Neural crest cell (in vitro differentiated cells): ENCODE results near the gene KIAA1217. TPM values are rescaled to one million over a fixed set of nuclear protein-coding genes. Genes with fewer than 3 reads are reported as not detected.
"Not testable (repeated sequence)": the region's sequence is repeated elsewhere in the genome, so short reads cannot be mapped to it uniquely, and the experiment has no call there.

Source experiments
- DNase-seq: peaks from one replicate; pipeline ENCODE4 v3.0.0; 2021; ENCODE audit warnings: low read depth, mixed read lengths, low spot score
- H3K27ac Mint-ChIP-seq: one replicate; pipeline ENCODE4 v1.8.0; 2021; ENCODE audit warnings: mild to moderate bottlenecking, mixed read lengths; ENCODE audit not compliant: unreplicated experiment
- H3K27me3 Mint-ChIP-seq: 2 replicates; pipeline ENCODE4 v1.8.0; 2021; ENCODE audit warnings: low read depth, mild to moderate bottlenecking, mixed read lengths
- H3K36me3 Mint-ChIP-seq: 2 replicates; pipeline ENCODE4 v1.8.0; 2021; ENCODE audit warnings: low read depth, mild to moderate bottlenecking, mixed read lengths
- H3K4me1 Mint-ChIP-seq: 2 replicates; pipeline ENCODE4 v1.8.0; 2021; ENCODE audit warnings: mixed read lengths
- H3K4me3 Mint-ChIP-seq: one replicate; pipeline ENCODE4 v1.8.0; 2021; ENCODE audit warnings: mild to moderate bottlenecking, mixed read lengths
- H3K9me3 Mint-ChIP-seq: 2 replicates; pipeline ENCODE4 v1.8.0; 2021; ENCODE audit warnings: mixed read lengths
- CTCF ChIP-seq: fragments of 200-600 bp; sonication (generic); conservative IDR thresholded peaks from 2 replicates; pipeline ENCODE4 v1.5.0; 2021; ENCODE audit warnings: antibody characterized with exemption, mild to moderate bottlenecking
- total RNA-seq: library from RNA; stranded (reverse); gene quantifications from 2 replicates; pipeline ENCODE4 v1.2.1, GENCODE V29; 2021

Gene KIAA1217
- total RNA-seq, 1 donor from 2014 or later = 10.5 TPM

GRCh38 chr10:24344695-24345463 lies 135.9 kb downstream of the KIAA1217 start:
- Mint-ChIP-seq H3K27me3 (no peaks in the 10 kb centered on the region), H3K27ac (no peak overlapping the region), H3K4me1 (peaks cover 9% of the 10 kb centered on the region), H3K9me3 (peaks cover 4% of the 10 kb centered on the region), H3K4me3 (no peak overlapping the region), H3K36me3 (no peaks in the 10 kb centered on the region)
- TF ChIP-seq CTCF = no peak
- DNase-seq = no peak

- Mint-ChIP-seq H3K9me3 (peaks cover 3% of the 10 kb centered on the region), H3K27ac (no peak overlapping the region), H3K27me3 (no peaks in the 10 kb centered on the region), H3K4me1 (peaks cover 14% of the 10 kb centered on the region), H3K4me3 (no peak overlapping the region), H3K36me3 (no peaks in the 10 kb centered on the region)
- no peak for DNase-seq
- TF ChIP-seq CTCF = no peak
Measured at GRCh38 chr10:24346877-24347519, 138.1 kb downstream of the KIAA1217 start.

GRCh38 chr10:24349379-24350001 lies 140.6 kb downstream of the KIAA1217 start:
- Mint-ChIP-seq H3K27me3 (no peaks in the 10 kb centered on the region), H3K27ac (no peak overlapping the region), H3K4me3 (no peak overlapping the region), H3K9me3 (peaks cover 3% of the 10 kb centered on the region), H3K4me1 (peaks cover 12% of the 10 kb centered on the region), H3K36me3 (no peaks in the 10 kb centered on the region)
- DNase-seq = no peak
- TF ChIP-seq CTCF = no peak

GRCh38 chr10:24350070-24350921 lies 141.4 kb downstream of the KIAA1217 start:
- no peak for TF ChIP-seq CTCF
- Mint-ChIP-seq H3K36me3 (no peaks in the 10 kb centered on the region), H3K4me1 (peaks cover 9% of the 10 kb centered on the region), H3K27me3 (no peaks in the 10 kb centered on the region), H3K9me3 (peaks cover 3% of the 10 kb centered on the region), H3K4me3 (no peak overlapping the region), H3K27ac (no peak overlapping the region)
- no peak for DNase-seq

GRCh38 chr10:24350922-24351225 lies 141.9 kb downstream of the KIAA1217 start:
- H3K4me1 Mint-ChIP-seq, H3K27me3 Mint-ChIP-seq, H3K9me3 Mint-ChIP-seq, H3K4me3 Mint-ChIP-seq, H3K27ac Mint-ChIP-seq, H3K36me3 Mint-ChIP-seq, DNase-seq: not testable (repeated sequence)
